ENCODE results near the gene MYO1G.

Gene MYO1G

GRCh38 chr7:45007571-45008328 is 28.9 kb upstream of the MYO1G start:
- no peak for DNase-seq (ENCODE audit: low spot score)
- in situ Hi-C loops (cut with MboI; ENCODE audit: low pct_unique_long_range_greater_than_20kb, low sequenced_read_pairs, unreplicated experiment) = no loop called here
- TF ChIP-seq CTCF (IDR thresholded peaks at IDR 0.05; ENCODE audit: extremely low read depth, insufficient read depth, missing control alignments) = no peak

- no peak for TF ChIP-seq CTCF (IDR thresholded peaks at IDR 0.05; ENCODE audit: extremely low read depth, insufficient read depth, missing control alignments)
- no peak for DNase-seq (ENCODE audit: low spot score)
- in situ Hi-C loops (cut with MboI; ENCODE audit: low pct_unique_long_range_greater_than_20kb, low sequenced_read_pairs, unreplicated experiment) = no loop called here
Measured at GRCh38 chr7:45007106-45007505, 28.3 kb upstream of the MYO1G start.

- in situ Hi-C loops (cut with MboI; ENCODE audit: low pct_unique_long_range_greater_than_20kb, low sequenced_read_pairs, unreplicated experiment) = no loop called here
- DNase-seq (ENCODE audit: low spot score) = no peak
- no peak for TF ChIP-seq CTCF (IDR thresholded peaks at IDR 0.05; ENCODE audit: extremely low read depth, insufficient read depth, missing control alignments)
Measured at GRCh38 chr7:45003789-45004188, 25.0 kb upstream of the MYO1G start.

GRCh38 chr7:45001826-45002225 is 23.0 kb upstream of the MYO1G start:
- in situ Hi-C loops (cut with MboI; ENCODE audit: low pct_unique_long_range_greater_than_20kb, low sequenced_read_pairs, unreplicated experiment) = no loop called here
- no peak for TF ChIP-seq CTCF (IDR thresholded peaks at IDR 0.05; ENCODE audit: extremely low read depth, insufficient read depth, missing control alignments)
- no peak for DNase-seq (ENCODE audit: low spot score)

GRCh38 chr7:45001138-45001694 is 22.4 kb upstream of the MYO1G start:
- in situ Hi-C loops (cut with MboI; ENCODE audit: low pct_unique_long_range_greater_than_20kb, low sequenced_read_pairs, unreplicated experiment) = no loop called here
- peak; percentile 53 for DNase-seq (ENCODE audit: low spot score)
- TF ChIP-seq CTCF (IDR thresholded peaks at IDR 0.05; ENCODE audit: extremely low read depth, insufficient read depth, missing control alignments) = no peak

- in situ Hi-C loops (cut with MboI; ENCODE audit: low pct_unique_long_range_greater_than_20kb, low sequenced_read_pairs, unreplicated experiment) = no loop called here
Measured at GRCh38 chr7:45000093-45001032, 21.5 kb upstream of the MYO1G start, which contains the start of gene CCM2. TSS of gene CCM2 (plus strand) at chr7:45000201. CDS start at chr7:45000334, 133 bp downstream.

More at GRCh38 chr7:45000093-45001032, 21.5 kb upstream of the MYO1G start, which contains the start of gene CCM2:
- TF ChIP-seq CTCF (IDR thresholded peaks at IDR 0.05; ENCODE audit: extremely low read depth, insufficient read depth, missing control alignments) = no peak
- no peak for DNase-seq (ENCODE audit: low spot score)
